NCI-H1092 (cell line): ENCODE measurements around the gene COX8A.

Source experiments
- DNase-seq: peaks from one replicate; lab custom pipeline; 2025; lab: John Stamatoyannopoulos, UW

The COX8A gene

DNA sequence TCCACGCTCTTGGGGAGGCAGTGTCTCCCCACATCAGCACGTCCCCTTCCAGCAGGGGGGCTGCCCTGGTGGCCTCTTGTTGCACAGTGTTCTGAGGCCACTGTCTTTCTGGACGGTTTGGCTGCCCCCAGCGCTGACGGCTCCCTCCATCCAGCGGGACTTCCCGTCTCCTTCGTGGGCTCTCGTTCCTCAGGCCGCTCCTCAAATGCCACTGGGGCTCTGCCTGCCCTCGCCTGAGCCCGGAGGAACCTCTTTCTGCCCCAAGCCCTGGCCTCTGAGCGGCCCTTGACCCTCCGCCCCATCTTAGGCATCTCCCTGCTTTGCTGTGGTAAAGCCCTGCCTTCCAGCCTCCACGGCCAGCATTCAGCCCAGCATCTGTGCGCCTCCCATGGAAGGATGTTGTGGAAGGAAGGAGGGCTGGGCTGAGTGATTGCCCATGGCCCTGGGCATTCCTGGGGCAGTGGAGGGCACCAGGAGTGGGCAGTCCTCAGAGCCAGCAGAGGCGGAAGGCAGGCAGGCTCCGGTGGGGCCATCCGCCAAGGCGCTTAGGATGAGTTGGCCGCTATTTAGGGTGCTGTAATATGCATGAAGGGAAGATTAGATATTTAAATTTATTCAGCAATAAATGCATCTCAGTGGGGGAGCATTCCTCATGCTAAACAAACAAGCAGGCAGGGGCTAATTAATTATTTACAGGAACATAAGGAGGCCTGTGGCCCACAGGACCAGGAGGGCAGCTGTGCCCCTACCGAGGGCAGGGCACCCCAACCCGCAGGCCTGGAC lies 29.6 kb downstream of the COX8A start:
- DNase-seq: no peak

DNA sequence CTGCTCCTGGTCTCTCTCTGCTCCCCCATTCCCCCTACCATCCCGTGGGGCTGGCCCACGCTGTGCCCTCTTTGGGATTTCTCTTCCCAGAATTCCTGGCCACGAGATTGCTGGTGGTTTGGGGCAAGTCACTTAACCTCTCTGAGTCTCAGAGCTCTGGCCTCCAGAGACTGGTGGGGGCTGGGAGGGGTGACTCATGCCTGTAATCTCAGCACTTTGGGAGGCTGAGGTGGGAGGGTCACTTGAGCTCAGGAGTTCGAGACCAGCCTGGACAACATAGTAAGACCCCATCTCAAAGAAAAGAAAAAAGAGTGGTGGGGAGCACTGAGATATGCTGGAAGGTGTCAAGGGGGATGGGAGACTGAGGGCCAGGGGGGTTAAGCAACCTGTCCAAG lies 30.2 kb downstream of the COX8A start:
- no peak for DNase-seq

DNA sequence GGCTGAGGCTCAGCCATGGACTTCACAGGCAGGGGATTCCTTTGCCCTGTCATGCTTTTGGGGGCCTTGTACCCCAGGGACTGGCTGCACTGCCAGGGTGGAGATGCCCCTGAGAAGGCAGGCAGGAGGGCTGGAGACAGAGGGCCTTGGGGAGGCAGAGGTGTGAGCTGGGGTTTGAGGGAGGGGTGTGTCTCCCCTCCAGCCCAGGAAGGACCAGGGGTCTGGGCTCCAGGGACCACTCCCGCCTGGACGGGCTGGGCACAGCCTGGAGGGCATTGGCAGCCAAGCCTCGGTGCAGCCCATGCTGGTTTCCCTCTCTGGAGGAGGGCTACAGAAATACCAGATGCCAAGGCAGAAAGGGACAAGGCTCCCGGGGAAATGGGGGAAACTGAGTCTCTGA lies 31.3 kb downstream of the COX8A start:
- no peak for DNase-seq

DNA sequence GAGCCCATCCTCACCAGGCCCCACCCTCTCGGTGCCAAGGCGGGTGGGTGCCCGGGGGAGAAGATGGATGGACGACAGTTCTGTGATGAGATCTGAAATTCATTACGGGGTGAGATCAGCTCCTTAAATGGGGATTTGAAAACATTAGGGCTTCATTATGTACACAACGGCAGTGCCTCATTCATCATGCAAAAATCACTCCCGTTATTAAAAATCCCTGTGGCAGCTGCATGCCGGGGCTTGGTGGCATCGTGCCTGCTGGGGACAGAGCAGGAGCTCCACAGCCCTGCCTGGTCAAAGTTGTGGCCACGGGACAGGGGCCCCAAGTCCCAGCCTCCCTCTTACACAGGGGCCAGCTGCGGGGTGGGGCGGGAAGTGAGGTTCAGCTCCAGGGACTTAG lies 32.0 kb downstream of the COX8A start:
- no peak for DNase-seq

DNA sequence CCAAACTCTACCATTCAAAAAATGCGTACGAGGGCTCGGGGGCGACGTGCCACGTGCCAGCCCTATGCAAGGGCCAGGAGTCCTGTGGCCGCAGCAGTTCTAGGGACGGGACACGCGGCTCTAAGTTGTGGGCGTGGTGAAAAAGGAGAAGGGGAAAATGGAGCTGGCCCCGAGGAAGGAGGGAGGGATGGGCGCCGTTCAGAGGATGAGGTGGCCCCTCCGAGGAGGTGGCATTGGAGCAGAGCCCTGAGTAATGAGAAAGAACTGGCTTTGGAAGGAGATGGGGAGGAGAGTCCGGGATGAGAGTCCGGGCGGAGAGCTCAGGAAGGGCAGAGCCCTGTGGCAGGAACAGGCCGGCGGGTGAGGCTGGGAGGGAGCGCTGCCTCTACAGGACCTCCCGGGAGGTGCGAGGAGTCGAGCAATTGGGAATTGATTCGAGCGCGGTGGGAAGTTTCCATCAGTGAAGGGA lies 32.8 kb downstream of the COX8A start:
- no peak for DNase-seq

DNA sequence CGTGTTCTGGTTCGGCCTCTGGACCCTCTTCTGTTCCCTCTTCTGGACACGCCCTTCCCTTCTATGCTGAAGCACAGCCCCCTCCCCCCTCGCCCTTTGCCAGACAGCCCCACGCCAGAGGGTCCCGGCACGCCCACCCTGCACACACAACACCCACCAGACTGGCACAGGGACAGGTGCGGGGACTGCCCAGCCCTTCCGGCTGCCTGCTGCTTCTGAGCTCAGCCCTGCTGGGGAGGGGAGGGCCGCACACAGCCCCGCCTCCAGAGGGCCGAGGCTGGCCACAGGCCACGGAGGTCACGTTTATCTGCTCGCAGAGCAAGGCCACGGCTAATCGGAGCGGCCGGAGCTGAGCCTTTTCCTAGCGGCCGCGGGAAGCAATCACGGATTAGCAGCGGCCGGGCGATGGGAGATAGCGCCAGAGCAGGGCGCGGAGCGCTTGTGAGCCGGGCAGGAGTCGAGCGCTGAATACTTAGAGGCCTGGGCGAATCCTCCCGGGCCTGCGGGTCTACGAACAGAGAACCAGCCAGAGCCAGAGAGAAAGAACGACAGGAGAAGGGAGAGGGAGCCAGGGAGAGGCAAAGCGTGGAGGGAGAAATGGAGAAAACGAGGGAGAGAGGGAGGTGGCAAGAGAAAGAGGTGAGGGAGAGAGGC lies 33.3 kb downstream of the COX8A start:
- DNase-seq: no peak

DNA sequence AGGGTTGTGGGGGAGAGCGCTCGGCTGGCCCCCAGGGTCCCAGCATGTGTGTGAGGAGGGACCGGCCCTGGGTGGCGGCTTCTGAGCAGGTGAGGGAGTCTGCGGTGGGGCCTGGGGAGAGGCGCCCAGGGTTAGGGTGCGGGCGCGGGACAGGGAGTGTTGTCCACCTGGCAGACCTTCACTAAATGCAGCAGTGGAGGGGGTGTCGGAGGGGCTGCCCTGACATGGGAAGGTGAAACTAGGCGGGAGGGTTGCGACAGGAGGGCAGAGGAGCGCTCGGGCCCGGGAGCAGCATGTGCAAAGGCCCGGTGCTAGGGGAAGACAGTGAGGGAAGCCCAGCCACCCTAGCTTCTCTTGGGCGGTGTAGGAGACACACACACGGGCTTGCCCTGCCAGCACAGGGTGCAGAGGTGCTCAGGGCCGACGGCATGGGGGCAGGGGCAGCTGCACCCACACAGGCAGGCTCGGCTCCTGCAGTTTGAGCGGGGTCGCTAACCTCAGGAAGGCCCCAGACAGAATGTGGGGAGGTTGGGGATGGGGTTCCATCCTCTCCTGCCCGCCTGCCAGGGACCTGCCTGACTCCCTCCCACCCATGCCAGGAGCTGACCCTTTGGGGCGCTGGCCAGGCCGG lies 34.0 kb downstream of the COX8A start:
- no peak for DNase-seq

DNA sequence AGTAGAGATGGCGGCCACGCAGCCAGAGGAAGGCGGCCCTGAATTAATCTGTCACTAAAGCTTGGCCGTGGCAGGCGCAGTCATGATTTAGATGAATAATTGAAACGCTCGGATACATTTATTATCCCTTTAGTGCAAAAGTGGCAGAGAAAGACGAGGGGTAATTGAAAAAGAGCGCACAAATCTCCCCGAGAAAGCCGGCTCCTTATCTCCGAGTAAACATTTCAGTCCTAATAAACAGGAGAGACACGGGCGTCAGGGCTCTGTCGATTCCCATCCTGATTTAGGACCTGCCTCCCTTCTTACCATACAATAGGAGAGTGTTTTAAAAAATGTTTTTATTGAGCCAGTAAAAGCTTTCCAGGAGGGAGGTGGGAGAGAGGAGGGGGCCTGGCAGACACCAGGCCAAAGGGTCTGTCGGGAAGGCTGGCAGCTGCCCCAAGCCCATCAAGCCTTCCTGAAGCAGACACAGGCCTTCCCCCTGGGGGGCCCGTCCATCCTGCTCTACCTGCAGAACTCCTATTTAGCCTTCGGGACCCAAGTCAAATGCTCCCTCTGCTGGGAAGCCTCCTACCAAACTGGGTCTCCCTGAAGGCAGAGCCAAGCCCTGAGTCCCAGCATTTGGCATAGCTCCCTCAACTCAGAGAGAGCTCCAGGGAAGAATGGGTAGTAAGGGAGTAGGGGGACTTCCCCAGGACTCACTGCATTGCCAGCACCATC lies 34.7 kb downstream of the COX8A start:
- no peak for DNase-seq

DNA sequence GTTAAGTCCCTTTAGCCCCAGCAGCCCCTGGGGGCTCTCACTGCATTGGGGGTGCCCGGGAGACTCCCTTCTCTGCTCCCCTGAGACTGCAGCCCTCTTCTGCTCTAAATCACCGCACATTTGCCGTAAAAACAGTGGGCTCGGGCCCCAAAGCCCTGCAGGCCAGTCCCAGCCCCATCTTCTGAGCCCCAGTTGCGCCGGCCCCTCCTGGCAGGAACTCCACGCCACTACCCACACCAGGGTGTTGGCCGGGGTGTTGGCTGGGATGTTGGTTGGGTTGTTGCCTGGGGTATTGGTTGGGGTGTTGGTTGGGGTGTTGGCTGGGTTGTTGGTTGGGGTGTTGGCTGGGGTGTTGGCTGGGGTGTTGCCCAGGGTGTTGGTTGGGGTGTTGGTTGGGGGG lies 35.3 kb downstream of the COX8A start:
- no peak for DNase-seq

DNA sequence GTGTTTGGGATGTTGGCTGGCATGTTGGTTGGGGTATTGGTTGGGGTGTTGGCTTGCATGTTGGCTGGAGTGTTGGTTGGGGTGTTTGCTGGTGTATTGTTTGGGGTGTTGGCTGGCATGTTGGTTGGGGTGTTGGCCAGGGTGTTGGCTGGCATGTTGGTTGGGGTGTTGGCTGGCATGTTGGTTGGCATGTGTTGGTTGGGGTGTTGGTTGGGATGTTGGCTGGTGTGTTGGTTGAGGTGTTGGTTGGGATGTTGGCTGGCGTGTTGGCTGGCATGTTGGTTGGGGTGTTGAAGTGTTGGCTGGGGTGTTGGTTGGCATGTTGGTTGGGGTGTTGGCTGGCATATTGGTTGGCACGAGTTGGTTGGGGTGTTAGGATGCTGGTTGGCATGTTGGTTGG lies 36.4 kb downstream of the COX8A start:
- no peak for DNase-seq

DNA sequence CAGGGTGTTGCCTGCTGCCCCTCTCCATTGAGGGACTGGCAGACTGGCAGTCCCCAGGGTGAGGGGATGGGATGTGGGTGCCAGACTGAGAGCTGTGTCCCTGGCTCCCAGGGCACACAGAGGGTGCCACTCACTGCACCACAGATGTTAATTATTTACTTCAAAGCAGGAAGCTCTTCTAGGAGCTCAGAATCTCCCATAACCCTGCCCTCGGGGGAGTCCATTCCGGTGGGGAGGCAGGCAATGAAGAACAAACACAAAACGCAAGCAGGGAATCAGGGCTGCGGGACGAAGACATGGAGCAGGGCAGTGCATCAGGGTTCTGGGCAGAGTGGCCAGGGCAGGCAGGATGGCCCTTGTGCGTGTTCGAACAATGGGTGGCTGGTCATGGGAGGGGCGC lies 37.0 kb downstream of the COX8A start:
- DNase-seq: no peak

DNA sequence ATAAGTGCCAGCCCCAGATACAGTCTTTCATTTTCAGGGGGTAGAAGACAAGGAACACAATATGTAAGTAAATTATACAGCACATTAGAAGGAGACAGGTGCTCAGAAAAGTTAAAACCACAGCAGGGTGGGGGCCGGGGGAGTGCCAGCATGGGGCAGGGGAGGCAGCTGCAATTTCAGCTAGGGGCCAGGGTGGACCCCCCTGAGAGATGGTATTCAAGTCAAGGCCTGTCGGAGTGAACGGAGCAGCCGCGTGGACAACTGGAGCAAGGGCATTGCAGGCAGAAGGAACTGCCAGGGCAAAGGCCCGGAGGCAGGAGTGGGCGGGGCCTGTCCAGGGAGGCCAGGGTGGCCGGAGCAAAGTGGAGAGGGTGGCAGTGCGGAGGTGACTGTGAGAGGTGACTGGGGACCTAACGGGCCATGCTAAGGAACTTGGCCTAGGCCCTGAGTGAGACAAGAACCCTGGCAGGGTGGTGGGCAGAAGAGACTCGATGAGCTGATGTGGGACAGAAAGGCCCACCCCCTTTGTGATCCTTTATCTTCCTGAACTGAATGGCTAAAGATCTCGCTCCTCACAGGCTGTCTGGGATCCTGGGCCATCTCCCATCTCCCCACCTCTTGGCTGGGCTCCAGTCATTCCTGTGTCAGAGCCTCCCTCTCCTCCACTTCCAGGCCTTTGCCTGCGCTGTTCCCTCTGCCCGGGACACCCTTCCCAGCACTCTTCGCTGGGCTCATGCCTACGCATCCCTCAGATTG lies 38.9 kb downstream of the COX8A start:
- DNase-seq: no peak

DNA sequence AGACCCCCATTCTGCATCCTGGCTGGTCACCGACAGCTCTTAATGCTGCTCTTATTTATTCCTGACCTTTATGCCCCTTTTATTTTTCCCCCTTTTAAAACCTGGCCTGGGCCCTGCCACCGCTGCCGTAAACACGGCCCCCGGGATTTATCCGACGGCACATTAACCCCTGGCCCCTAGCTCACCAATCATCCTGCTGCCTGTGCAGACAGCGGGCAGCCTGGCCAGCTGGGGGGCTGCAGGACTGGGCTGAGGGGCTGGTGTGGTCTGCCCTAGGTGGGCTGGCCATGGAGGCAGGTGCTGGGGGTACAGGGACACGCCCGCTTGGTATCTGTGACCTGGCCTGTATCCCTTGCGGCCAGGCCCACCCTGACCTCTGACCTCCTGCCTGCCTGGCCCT lies 39.9 kb downstream of the COX8A start:
- no peak for DNase-seq

DNA sequence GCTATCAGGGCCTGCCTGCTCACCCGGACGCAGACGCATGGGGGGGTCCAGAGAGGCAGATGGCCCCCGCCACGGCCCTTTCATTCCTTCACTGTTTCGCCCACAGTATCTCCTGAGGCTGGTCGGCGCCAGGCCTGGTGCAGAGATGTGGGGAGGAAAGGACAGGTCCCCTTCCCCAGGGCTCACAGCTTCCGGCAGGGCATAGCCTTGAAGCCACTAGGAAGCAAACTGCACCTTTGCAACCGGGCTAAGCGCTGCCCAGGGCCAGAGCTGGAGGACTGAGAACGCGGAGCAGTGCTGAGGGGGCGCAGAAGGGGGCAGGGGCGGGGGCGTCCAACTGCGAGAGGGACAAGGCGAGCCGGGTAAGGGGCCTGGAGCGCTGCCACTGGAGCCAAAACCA lies 41.1 kb downstream of the COX8A start:
- no peak for DNase-seq

DNA sequence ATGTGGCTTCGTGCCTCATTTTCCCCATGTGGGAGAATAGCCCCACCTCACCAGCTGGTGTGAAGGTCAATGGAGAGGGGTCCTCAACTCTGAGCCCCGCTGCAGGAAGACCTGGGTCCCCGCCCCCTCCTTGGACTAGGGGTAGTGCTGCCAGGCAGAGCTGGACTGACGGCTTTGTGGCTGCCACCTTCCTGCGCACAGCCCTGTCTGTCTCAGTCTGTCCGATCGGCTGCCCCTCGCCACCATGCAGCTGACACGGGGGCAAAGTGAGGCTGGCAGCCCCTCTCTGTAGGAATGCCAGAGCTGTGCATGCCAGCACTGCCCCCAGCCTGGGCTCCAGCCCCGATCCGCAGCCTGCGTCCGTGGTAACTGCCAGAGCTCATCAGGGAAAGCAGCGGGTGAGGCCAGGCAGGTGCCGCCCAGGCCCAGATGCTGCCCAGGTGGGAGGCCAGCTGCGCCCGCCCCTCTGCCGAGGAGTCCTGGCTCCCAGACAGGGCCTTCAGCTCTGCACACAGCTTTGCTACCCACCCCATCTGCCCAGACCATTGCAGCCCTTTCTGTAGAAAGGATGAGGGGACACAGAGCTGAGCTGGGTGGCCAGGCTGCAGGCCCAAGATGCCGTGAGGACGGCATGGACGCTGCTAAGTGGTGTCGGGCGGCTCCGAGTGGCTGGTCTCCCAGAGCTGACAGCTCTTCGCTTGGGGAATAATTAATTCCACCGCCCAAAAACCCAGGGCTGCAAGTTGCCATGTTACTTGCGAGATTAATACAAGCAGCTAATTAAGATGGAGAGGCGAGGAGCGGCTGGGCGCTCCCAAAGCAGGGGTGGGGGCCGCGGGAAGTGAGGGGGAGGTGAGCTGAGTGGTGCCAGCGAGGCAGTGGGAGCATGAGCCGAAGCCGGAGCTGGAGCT lies 41.8 kb downstream of the COX8A start:
- no peak for DNase-seq

DNA sequence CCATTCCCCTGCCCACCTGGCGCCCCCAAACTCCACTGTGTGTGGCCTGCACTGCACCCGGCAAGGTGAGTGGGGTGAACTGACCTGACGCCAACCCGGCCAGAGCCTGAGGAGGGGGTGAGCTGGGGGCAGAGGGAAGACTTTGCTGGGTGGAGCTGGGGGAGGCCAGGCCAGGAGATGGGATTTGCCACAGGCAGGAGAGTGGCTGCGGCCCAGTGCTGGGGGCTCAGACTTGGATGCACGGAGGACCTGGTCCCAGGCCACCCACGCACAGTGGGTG lies 43.5 kb downstream of the COX8A start:
- no peak for DNase-seq

DNA sequence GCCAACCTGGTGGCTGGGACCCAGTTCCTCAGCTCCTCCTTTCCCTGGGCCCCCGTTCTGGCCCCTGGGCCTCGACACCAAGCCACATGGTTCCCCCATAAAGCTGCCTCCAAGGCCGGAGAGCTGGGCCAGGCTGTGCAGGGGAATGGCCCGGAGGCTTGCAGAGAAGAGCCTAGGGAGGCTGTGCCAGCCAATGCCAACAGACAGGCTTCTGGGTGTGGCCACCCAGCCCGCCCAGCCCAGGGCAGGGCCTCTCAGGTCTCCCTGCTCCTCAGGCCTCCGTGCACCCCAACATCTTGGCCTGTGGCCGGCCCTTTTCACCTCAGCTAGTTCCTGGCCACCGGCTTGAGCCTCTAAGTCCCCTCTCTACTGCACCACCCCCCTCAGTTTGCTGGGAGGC lies 43.9 kb downstream of the COX8A start:
- DNase-seq: no peak

DNA sequence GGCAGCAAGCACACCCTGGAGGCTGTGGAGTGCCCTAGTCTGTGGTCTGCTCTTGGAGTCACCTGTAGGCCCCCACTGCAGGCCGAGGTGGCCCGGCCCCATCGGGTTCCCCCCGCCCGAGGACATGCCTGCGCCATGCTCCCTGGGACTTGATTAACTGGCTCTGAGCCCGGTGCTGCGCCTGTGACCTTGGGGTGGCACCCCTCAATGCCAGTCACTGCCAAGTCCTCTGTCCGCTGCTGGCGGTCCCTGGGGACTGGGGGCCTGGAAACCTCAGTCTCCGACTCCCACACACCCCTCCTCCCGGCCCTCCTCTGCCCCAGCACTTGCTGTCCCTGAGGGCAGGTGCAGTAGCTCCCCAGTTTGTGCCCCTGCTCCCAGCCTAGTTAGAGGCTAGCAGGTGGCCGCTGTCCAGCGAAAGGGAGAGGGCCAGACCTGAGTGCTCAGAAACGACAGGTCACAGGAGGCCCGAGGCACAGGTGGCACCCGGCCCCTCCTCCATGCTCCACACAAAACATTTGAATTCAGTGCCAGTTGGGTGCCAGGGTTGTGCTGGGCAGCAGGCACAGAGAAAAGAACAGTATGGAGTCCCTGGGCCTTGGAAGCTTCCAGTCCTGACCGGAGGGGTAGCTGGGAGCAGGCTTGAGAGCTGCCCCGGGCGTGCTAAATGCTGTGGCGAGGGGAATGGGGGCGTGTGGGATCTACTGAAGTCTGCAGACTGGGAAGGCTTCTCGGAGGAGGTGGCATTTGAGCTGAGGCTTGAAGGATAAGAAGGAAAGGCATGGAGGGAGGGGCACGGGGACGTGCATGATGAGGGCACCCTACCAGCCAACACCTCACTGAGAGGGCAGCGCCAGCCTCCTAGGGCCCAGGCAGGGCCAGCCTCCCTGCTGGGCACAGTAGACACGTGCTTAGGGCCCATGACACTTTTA lies 45.0 kb downstream of the COX8A start:
- peak; percentile 69 for DNase-seq

DNA sequence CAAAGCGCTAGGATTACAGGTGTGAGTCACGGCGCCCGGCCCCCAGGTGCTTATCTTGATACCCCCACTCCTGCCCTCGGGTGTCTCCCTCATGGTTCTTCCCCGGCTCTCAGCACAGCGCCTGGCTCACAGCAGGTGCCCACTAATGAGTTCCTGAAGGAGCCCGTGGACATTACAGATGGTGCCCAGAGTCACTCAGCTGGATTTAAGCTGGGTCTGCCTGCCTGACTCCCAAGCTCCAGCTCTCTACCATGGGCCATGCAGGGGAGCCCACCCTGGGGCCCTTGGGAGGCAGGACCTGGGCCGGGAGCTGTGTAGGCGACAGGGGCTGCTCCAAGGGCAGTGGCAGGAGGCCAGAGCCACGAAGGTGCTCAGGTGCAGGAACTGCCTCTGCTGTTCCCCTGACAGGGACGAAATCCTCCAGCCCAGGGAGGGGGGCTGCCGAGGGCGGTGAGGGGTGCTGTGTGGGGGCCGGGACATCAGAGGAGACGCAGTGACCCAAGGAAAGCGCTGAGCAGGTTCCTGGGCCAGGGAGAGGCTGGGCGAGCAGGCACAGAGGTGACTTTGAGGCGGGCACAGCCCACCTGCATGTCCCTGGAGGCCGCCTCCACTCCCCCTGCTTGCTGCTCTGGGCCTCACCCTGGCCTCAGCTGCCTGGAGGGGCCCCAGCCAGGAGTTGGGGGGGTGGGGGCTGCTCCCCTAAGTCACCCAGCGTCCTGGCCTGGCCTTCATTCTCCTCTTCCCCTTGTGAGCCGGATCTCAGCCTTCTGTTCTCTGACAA lies 46.7 kb downstream of the COX8A start:
- DNase-seq: no peak
